GM12878 (cell line): ENCODE data around the gene IQCF2. TPM values are rescaled to one million over a fixed set of nuclear protein-coding genes. Genes with fewer than 3 reads are reported as not detected.

Experiments
- ATAC-seq: fragments of 200-7000 bp; cut with Tn5 transposase; 3 replicates; pipeline ENCODE4 v1.9.1; 2020; ENCODE audit warnings: mild to moderate bottlenecking, moderate library complexity
- BruUV-seq: library from RNA; stranded (reverse); fragments of 400-500 nt; replicated peaks from 2 replicates; lab custom pipeline; 2021; lab: Mats Ljungman, UMichigan
- CTCF ChIA-PET: fragments of 300-600 bp; sonication (Branson Sonifier 250); formaldehyde crosslinking; extraction: SDS; loops from one replicate; lab custom pipeline; 2021; ENCODE audit warnings: inconsistent platforms; lab: Yijun Ruan, JAX
- POLR2A ChIA-PET: fragments of 350-600 bp; formaldehyde crosslinking; extraction: SDS; loops from one replicate; lab custom pipeline; 2021; ENCODE audit warnings: inconsistent platforms; lab: Charles Lee
- RAD21 ChIA-PET: fragments of 300-600 bp; sonication (Branson Sonifier 250); formaldehyde crosslinking; loops from one replicate; lab custom pipeline; 2023; ENCODE audit warnings: antibody characterized with exemption; ENCODE audit not compliant: unreplicated experiment; lab: Charles Lee
- SMC1A ChIA-PET: fragments of 300-600 bp; sonication (Branson Sonifier 250); formaldehyde crosslinking; loops from one replicate; lab custom pipeline; 2023; ENCODE audit not compliant: unreplicated experiment, uncharacterized antibody; lab: Charles Lee
- DNase-seq: peaks from one replicate; pipeline ENCODE4 v3.0.0-alpha.2; 2011; ENCODE audit warnings: low read depth, low spot score
- FAIRE-seq: peaks from 3 replicates; lab custom pipeline; 2011; peaks lifted over from hg19 to GRCh38; lab: Jason Lieb, UNC
- H2AFZ ChIP-seq: 2 replicates; pipeline ENCODE4 v1.6.0; 2011; ENCODE audit warnings: low read depth, low read length, control low read depth; ENCODE audit not compliant: control insufficient read depth
- H3K27ac ChIP-seq: 2 replicates; pipeline ENCODE4 v1.5.1; 2011; ENCODE audit warnings: control low read depth; ENCODE audit not compliant: control insufficient read depth, insufficient read depth
- H3K27me3 ChIP-seq, 2 experiments: replicated peaks in 1 of 2; 2 replicates each; pipeline versions ENCODE4 v1.6.0 to v1.6.1; 2011; ENCODE audit warnings: low read length in 1 of 2; ENCODE audit not compliant: control insufficient read depth in 2 of 2, insufficient read depth in 2 of 2
- H3K36me3 ChIP-seq, 2 experiments: 2 replicates each; pipeline ENCODE4 v1.5.1; 2011; ENCODE audit warnings: low read length in 1 of 2; ENCODE audit not compliant: control insufficient read depth in 2 of 2, insufficient read depth in 2 of 2
- H3K4me1 ChIP-seq: 2 replicates; pipeline ENCODE4 v1.6.1; 2011; ENCODE audit warnings: mild to moderate bottlenecking, low read length, moderate library complexity, mixed read lengths; ENCODE audit not compliant: control insufficient read depth, insufficient read depth
- H3K4me2 ChIP-seq: 2 replicates; pipeline ENCODE4 v1.6.0; 2011; ENCODE audit warnings: control low read depth; ENCODE audit not compliant: control insufficient read depth, insufficient read depth
- H3K4me3 ChIP-seq: fragments of 200-600 bp; sonication (generic); 2 replicates; pipeline ENCODE4 v1.5.1; 2016
- H3K79me2 ChIP-seq: 2 replicates; pipeline ENCODE4 v1.6.0; 2011; ENCODE audit warnings: low read length; ENCODE audit not compliant: control insufficient read depth, insufficient read depth
- H3K9ac ChIP-seq: 2 replicates; pipeline ENCODE4 v1.8.0; 2011; ENCODE audit warnings: low read length, control low read depth, mixed read lengths; ENCODE audit not compliant: control insufficient read depth, insufficient read depth
- H3K9me3 ChIP-seq: replicated peaks from 3 replicates; pipeline ENCODE4 v1.5.1; 2011; ENCODE audit warnings: mild to moderate bottlenecking, low read length; ENCODE audit not compliant: control insufficient read depth, insufficient read depth
- H4K20me1 ChIP-seq: 2 replicates; pipeline ENCODE4 v1.6.0; 2011; ENCODE audit not compliant: control insufficient read depth, insufficient read depth
- ASH2L ChIP-seq: fragments of 300-600, 200-600 bp; sonication (generic); IDR thresholded peaks from 2 replicates; pipeline ENCODE4 v1.6.1; 2017; ENCODE audit warnings: low read depth, mild to moderate bottlenecking, borderline replicate concordance
- EED ChIP-seq: sonication (generic); IDR thresholded peaks from 2 replicates; pipeline ENCODE4 v1.6.1; 2016; ENCODE audit warnings: antibody characterized with exemption, low read depth
- EZH2 ChIP-seq: IDR thresholded peaks from 2 replicates; pipeline ENCODE4 v1.6.1; 2012; ENCODE audit warnings: low read depth, mild to moderate bottlenecking, control low read depth, inconsistent platforms, low read length, borderline replicate concordance; ENCODE audit not compliant: control insufficient read depth
- IRF3 ChIP-seq: fragments of 450-650 bp; IDR thresholded peaks from 2 replicates; pipeline ENCODE4 v1.6.1; 2014; ENCODE audit warnings: mild to moderate bottlenecking
- NFIC ChIP-seq: IDR thresholded peaks from 2 replicates; pipeline ENCODE4 v1.6.1; 2012; ENCODE audit warnings: low read depth, mild to moderate bottlenecking, inconsistent platforms, low read length, moderate library complexity
- NKRF ChIP-seq: fragments of 450-650 bp; conservative IDR thresholded peaks from 2 replicates; pipeline ENCODE4 v1.6.1; 2017; ENCODE audit warnings: mild to moderate bottlenecking, moderate library complexity
- NR2C2 ChIP-seq: IDR thresholded peaks from 2 replicates; pipeline ENCODE4 v1.6.1; 2011; ENCODE audit warnings: borderline replicate concordance, low read depth; ENCODE audit not compliant: control insufficient read depth, insufficient read length
- RAD21 ChIP-seq: IDR thresholded peaks from 2 replicates; pipeline ENCODE4 v1.6.1; 2011; ENCODE audit warnings: mild to moderate bottlenecking, low read depth, low read length, moderate library complexity; ENCODE audit not compliant: insufficient read depth
- RUNX3 ChIP-seq: IDR thresholded peaks from 2 replicates; pipeline ENCODE4 v1.6.1; 2012; ENCODE audit warnings: low read length, inconsistent platforms
- SIX5 ChIP-seq: IDR thresholded peaks from 2 replicates; pipeline ENCODE4 v1.6.1; 2011; ENCODE audit warnings: mild to moderate bottlenecking, low read depth, low read length, moderate library complexity; ENCODE audit not compliant: severe bottlenecking
- SREBF1 ChIP-seq: IDR thresholded peaks from 2 replicates; pipeline ENCODE4 v1.6.1; 2012; ENCODE audit warnings: mild to moderate bottlenecking, low read length
- ZNF687 ChIP-seq: fragments of 450-650 bp; IDR thresholded peaks from 2 replicates; pipeline ENCODE4 v1.6.1; 2017; ENCODE audit warnings: mild to moderate bottlenecking, moderate library complexity
- WGBS: methylation state at CpG from one replicate; pipeline ENCODE4 v1.1.6; 2016; ENCODE audit warnings: low lambda C conversion rate; ENCODE audit not compliant: insufficient replicate concordance, insufficient coverage; ENCODE audit errors: missing lambda C conversion rate; 5-methylcytosine and 5-hydroxymethylcytosine counted together
- in situ Hi-C: fragments of 300-500 bp; cut with MboI; formaldehyde crosslinking; loops from 9 replicates; pipeline ENCODE4 v1.14.3; 2018; ENCODE audit warnings: mixed read lengths
- intact Hi-C: fragments of 100-400 bp; cut with micrococcal nuclease; formaldehyde crosslinking; loops from one replicate; pipeline ENCODE4 v1.14.2; 2022; ENCODE audit not compliant: unreplicated experiment
- polyA plus RNA-seq, 11 experiments: library from polyadenylated mRNA; depleted of rRNA in 4 of 11; unstranded in 6 of 11; stranded (reverse) in 5 of 11; fragments of >200 nt; fragmentation: Nextera tagmentation in 4 of 11; fragmentation: Illumina TruSeq in 1 of 11; extraction: Ambion mirVana in 4 of 11; extraction: Trizol in 1 of 11; gene quantifications; 1 replicate in 1 of 11; 2 replicates in 10 of 11; pipeline versions ENCODE4 v1.2.1 to v1.2.3, GENCODE V29; 2011 to 2016; ENCODE audit warnings: inconsistent platforms in 2 of 11, missing spikeins in 2 of 11, low read depth in 1 of 11
- total RNA-seq, 4 experiments: library from RNA; depleted of rRNA in 3 of 4; stranded (reverse); fragments of >200 nt in 3 of 4; fragmentation: Illumina TruSeq in 1 of 4; extraction: Trizol in 1 of 4; gene quantifications; 2 replicates each; pipeline versions ENCODE4 v1.2.1 to v1.2.3, GENCODE V29; 2013 to 2021

Gene IQCF2
- total and polyA plus RNA-seq, 10 of the 15 experiments (the other 5 are each of a cell fraction or from before 2014, with no cell fraction given), result not detected

- no peak for FAIRE-seq
- ATAC-seq, result no peak
- no peaks in the 10 kb centered on the region for H4K20me1 ChIP-seq
These were observed 13.0 kb downstream of the IQCF2 start for GRCh38 chr3:51874411-51874810.

GRCh38 chr3:51874889-51875288, 13.5 kb downstream of the IQCF2 start:
- no TSS peak for BruUV-seq
- Histone ChIP-seq H3K4me3 (no peak overlapping the region), H3K4me2 (no peak overlapping the region), H3K9ac (no peak overlapping the region), H3K4me1 (no peaks in the 10 kb centered on the region), H3K79me2 (no peaks in the 10 kb centered on the region), H3K36me3 (no peaks in the 10 kb centered on the region), H3K27ac (no peak overlapping the region), H3K27me3 (peaks cover 1 to 3% of the 10 kb centered on the region in 2 experiments; a peak in 2 of 4 replicates), H4K20me1 (no peaks in the 10 kb centered on the region), H2AFZ (no peak overlapping the region), H3K9me3 (no peaks in the 10 kb centered on the region)
- FAIRE-seq (no peak), DNase-seq (no peak), ATAC-seq (no peak)
- 5% methylated on average over 4 of the region's 4 CpGs for WGBS
- ChIA-PET RAD21 (no interaction called here), CTCF (no interaction called here), POLR2A (no interaction called here), SMC1A (no interaction called here)
- intact Hi-C loops (no loop called here), in situ Hi-C loops (no loop called here)
- TF ChIP-seq NFIC (no peak), SIX5 (no peak), EZH2 (no peak), RAD21 (no peak), IRF3 (no peak), NKRF (no peak), ZNF687 (no peak), EED (no peak), RUNX3 (no peak), ASH2L (no peak)

More at GRCh38 chr3:51874411-51874810, 13.0 kb downstream of the IQCF2 start:
- no peak overlapping the region for H3K4me2 ChIP-seq
- H3K36me3 ChIP-seq, result no peaks in the 10 kb centered on the region
- SMC1A ChIA-PET, result no interaction called here
- no peaks in the 10 kb centered on the region for H3K79me2 ChIP-seq
- peaks cover 1% of the 10 kb centered on the region in 2 experiments; a peak in 2 of 4 replicates for H3K27me3 ChIP-seq
- no peak overlapping the region for H3K27ac ChIP-seq
- no peak overlapping the region for H2AFZ ChIP-seq
- CTCF ChIA-PET, result no interaction called here
- intact Hi-C loops, result no loop called here
- POLR2A ChIA-PET, result no interaction called here
- no peaks in the 10 kb centered on the region for H3K4me1 ChIP-seq
- no peak overlapping the region for H3K9ac ChIP-seq
- H3K4me3 ChIP-seq, result no peak overlapping the region
- in situ Hi-C loops, result no loop called here
- WGBS, result 6% methylated on average over 2 of the region's 2 CpGs
- DNase-seq, result no peak
- RAD21 ChIA-PET, result no interaction called here
- no TSS peak for BruUV-seq
- no peak for TF ChIP-seq NR2C2
- TF ChIP-seq SREBF1, result no peak
- TF ChIP-seq, all 136 proteins: peak for 0
- no peaks in the 10 kb centered on the region for H3K9me3 ChIP-seq
